Left renal cortex interstitium (tissue), 4 donors: ENCODE measurements around the gene DDX10. TPM values are rescaled to one million over a fixed set of nuclear protein-coding genes. Genes with fewer than 3 reads are reported as not detected.
"Not testable (repeated sequence)": the region's sequence is repeated elsewhere in the genome, so short reads cannot be mapped to it uniquely, and the experiment has no call there.

ENCODE experiments used
- DNase-seq, 4 donors: peaks; one replicate each; pipeline ENCODE4 v3.0.0-alpha.2; 2013; ENCODE audit warnings: low read depth in 4 of 4, low spot score in 2 of 4, missing footprints in 1 of 4
- polyA plus RNA-seq, 4 donors: library from polyadenylated mRNA; unstranded; fragments of 120-200 nt; gene quantifications; one replicate each; pipeline ENCODE4 v1.2.1, GENCODE V29; 2013; ENCODE audit not compliant: insufficient read length in 4 of 4

The DDX10 gene
- polyA plus RNA-seq = 10 to 100 TPM; 69.6 to 94.9 (median 79.2) TPM

GRCh38 chr11:108664730-108665525 lies at the start of gene DDX10:
TSS of gene DDX10 (plus strand) at chr11:108665069. CDS start at chr11:108665154, 85 bp downstream.
- DNase-seq = peak; percentile 93 to 98 (median 96)

- DNase-seq = no peak
These were observed 48.3 kb upstream of the DDX10 start for GRCh38 chr11:108616549-108616948.

GRCh38 chr11:108617055-108617454 lies 47.8 kb upstream of the DDX10 start:
- DNase-seq = no peak

- DNase-seq = no peak
These were observed 46.3 kb upstream of the DDX10 start for GRCh38 chr11:108618529-108618928.

- DNase-seq = no peak
These were observed 43.7 kb upstream of the DDX10 start for GRCh38 chr11:108620958-108621772.

GRCh38 chr11:108622341-108622740 lies 42.5 kb upstream of the DDX10 start:
- no peak for DNase-seq

- no peak for DNase-seq
These were observed 40.5 kb upstream of the DDX10 start for GRCh38 chr11:108624196-108624925.

- DNase-seq = no peak
These were observed 36.5 kb upstream of the DDX10 start for GRCh38 chr11:108628326-108628725.

- no peak for DNase-seq
These were observed 36.1 kb upstream of the DDX10 start for GRCh38 chr11:108628812-108629211.

- DNase-seq = no peak
These were observed 35.6 kb upstream of the DDX10 start for GRCh38 chr11:108629274-108629673.

GRCh38 chr11:108632041-108632704 lies 32.7 kb upstream of the DDX10 start:
- no peak for DNase-seq

- DNase-seq = no peak
These were observed 29.8 kb upstream of the DDX10 start for GRCh38 chr11:108635106-108635505.

- DNase-seq = no peak
These were observed 28.6 kb upstream of the DDX10 start for GRCh38 chr11:108636222-108636621.

GRCh38 chr11:108639146-108639545 lies 25.7 kb upstream of the DDX10 start:
- no peak for DNase-seq

GRCh38 chr11:108641752-108642151 lies 23.1 kb upstream of the DDX10 start:
- not testable (repeated sequence) for DNase-seq

- no peak for DNase-seq
These were observed 20.9 kb upstream of the DDX10 start for GRCh38 chr11:108643974-108644373.

GRCh38 chr11:108645970-108646369 lies 18.9 kb upstream of the DDX10 start:
- DNase-seq = no peak

- no peak for DNase-seq
These were observed 17.5 kb upstream of the DDX10 start for GRCh38 chr11:108647387-108647700.

- peak in 3 of 4 donors; percentile 21 to 70 (median 45) for DNase-seq
These were observed 17.0 kb upstream of the DDX10 start for GRCh38 chr11:108647701-108648527.

GRCh38 chr11:108648528-108648885 lies 16.4 kb upstream of the DDX10 start:
- DNase-seq = no peak
